ENCODE results near the gene ADARB2. TPM values are rescaled to one million over a fixed set of nuclear protein-coding genes. Genes with fewer than 3 reads are reported as not detected.

The ADARB2 gene
- polyA plus RNA-seq, 3 donors: not detected

DNA sequence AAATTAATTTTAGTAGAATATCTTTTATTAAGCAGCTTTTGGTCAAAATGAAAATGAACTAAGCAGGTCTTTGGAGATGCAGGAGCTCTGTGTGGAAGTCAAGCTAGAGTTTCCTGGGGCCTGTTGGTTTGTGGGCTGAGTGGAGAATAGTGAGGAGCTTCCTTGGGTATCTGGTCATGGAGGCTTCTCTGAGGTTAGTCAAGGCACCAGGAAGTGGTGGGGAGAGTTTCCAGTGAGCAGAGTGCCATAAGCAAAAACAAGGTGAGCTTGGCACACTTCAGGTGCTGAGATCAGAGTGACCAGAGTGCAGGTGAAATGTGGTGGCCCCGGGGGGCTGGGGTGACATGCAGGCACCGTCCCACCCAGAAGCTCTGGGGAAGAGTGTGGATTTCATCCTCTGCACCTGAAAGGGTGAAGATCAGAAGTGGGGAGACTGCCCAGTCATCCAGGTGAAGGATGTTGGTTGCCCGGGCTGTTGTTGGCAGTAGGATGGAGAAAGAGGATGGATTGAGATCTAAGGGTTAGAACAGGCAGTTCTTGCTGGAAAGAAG lies 603.8 kb downstream of the ADARB2 start:
- peaks cover 0 to 3% (median 2%) of the 10 kb centered on the region in 3 donors for H3K27me3 Mint-ChIP-seq (ENCODE audit: low read depth in 3 of 3)
- H3K9ac ChIP-seq (ENCODE audit: insufficient read depth, low read length, poor library complexity, severe bottlenecking): no peak overlapping the region
- H3K27ac ChIP-seq (ENCODE audit: low read depth in 1 of 2, low read length in 2 of 2): no peak overlapping the region
- peaks cover 0 to 9% of the 10 kb centered on the region in 2 donors for H3K9me3 ChIP-seq (replicated peaks in 1 of 2; ENCODE audit: control insufficient read depth in 1 of 2, insufficient read depth in 1 of 2, low read length in 2 of 2)
- no peak overlapping the region for H2AFZ ChIP-seq (ENCODE audit: insufficient read depth, low read depth, low read length, poor library complexity, severe bottlenecking)
- H3K36me3 ChIP-seq (replicated peaks in 1 of 2; ENCODE audit: control insufficient read depth in 1 of 2, insufficient read depth in 2 of 2, low read length in 2 of 2): peaks cover 30 to 34% of the 10 kb centered on the region in 2 donors
- intact Hi-C loops (cut with micrococcal nuclease): no loop called here
- H4K20me1 ChIP-seq (ENCODE audit: insufficient read depth, low read length): peaks cover 37% of the 10 kb centered on the region
- H3K4me2 ChIP-seq (replicated peaks; ENCODE audit: extremely low read depth, low read length, poor library complexity, severe bottlenecking): no peak overlapping the region
- no peaks in the 10 kb centered on the region for H3K4me1 Mint-ChIP-seq
- H3K27ac Mint-ChIP-seq: peak overlapping the region in 1 of 7 donors; percentile 56
- no peak for DNase-seq
- H3K4me1 ChIP-seq (ENCODE audit: control insufficient read depth in 1 of 2, insufficient read depth in 2 of 2, low read length in 2 of 2): no peaks in the 10 kb centered on the region
- no peaks in the 10 kb centered on the region for H3K27me3 ChIP-seq (ENCODE audit: control insufficient read depth in 2 of 2, insufficient read depth in 2 of 2, low read length in 2 of 2)
- no peaks in the 10 kb centered on the region for H3K79me2 ChIP-seq (ENCODE audit: insufficient read depth, low read length)
- no peak overlapping the region for H3K4me3 ChIP-seq (replicated peaks in 1 of 3; ENCODE audit: low read depth in 2 of 3, low read length in 3 of 3)
- WGBS (ENCODE audit: insufficient coverage): 90% methylated on average over 3 of the region's 3 CpGs
- H3K9me3 Mint-ChIP-seq: peaks cover 4 to 13% (median 7%) of the 10 kb centered on the region in 7 donors
- TF ChIP-seq, protein P1, sequence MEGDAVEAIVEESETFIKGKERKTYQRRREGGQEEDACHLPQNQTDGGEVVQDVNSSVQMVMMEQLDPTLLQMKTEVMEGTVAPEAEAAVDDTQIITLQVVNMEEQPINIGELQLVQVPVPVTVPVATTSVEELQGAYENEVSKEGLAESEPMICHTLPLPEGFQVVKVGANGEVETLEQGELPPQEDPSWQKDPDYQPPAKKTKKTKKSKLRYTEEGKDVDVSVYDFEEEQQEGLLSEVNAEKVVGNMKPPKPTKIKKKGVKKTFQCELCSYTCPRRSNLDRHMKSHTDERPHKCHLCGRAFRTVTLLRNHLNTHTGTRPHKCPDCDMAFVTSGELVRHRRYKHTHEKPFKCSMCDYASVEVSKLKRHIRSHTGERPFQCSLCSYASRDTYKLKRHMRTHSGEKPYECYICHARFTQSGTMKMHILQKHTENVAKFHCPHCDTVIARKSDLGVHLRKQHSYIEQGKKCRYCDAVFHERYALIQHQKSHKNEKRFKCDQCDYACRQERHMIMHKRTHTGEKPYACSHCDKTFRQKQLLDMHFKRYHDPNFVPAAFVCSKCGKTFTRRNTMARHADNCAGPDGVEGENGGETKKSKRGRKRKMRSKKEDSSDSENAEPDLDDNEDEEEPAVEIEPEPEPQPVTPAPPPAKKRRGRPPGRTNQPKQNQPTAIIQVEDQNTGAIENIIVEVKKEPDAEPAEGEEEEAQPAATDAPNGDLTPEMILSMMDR (IDR thresholded peaks at IDR 0.05): no peak
- H3K4me3 Mint-ChIP-seq: no peak overlapping the region
- H3K36me3 Mint-ChIP-seq: peaks cover 35 to 39% of the 10 kb centered on the region in 2 donors

DNA sequence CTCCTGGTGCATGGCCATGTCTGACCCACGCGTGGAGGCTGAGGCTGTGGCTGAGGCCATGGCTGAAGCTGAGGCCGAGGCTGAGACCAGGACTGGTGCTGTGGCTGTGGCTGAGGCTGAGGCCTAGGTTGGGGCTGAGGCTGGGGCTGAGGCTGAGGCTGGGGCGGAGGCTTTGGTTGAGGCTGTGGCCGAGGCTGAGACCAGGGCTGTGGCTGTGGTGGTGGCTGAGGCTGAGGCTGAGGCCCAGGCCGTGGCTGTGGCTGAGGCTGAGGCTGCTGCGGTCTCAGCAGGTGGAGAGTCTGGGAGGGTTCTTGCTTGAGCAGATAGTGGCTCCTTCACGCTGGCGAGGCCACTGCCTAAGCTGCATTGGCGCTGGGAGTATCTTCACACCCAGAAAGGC lies 604.7 kb downstream of the ADARB2 start:
- TF ChIP-seq, protein P1 (IDR thresholded peaks at IDR 0.05): no peak
- Histone ChIP-seq H4K20me1 (ENCODE audit: insufficient read depth, low read length) (peaks cover 46% of the 10 kb centered on the region), H3K36me3 (replicated peaks in 1 of 2; ENCODE audit: control insufficient read depth in 1 of 2, insufficient read depth in 2 of 2, low read length in 2 of 2) (peaks cover 40 to 44% of the 10 kb centered on the region in 2 donors), H3K9ac (ENCODE audit: insufficient read depth, low read length, poor library complexity, severe bottlenecking) (no peak overlapping the region), H3K27me3 (ENCODE audit: control insufficient read depth in 2 of 2, insufficient read depth in 2 of 2, low read length in 2 of 2) (no peaks in the 10 kb centered on the region), H3K79me2 (ENCODE audit: insufficient read depth, low read length) (no peaks in the 10 kb centered on the region), H3K4me1 (ENCODE audit: control insufficient read depth in 1 of 2, insufficient read depth in 2 of 2, low read length in 2 of 2) (no peaks in the 10 kb centered on the region), H3K27ac (ENCODE audit: low read depth in 1 of 2, low read length in 2 of 2) (no peak overlapping the region), H3K4me2 (replicated peaks; ENCODE audit: extremely low read depth, low read length, poor library complexity, severe bottlenecking) (no peak overlapping the region), H2AFZ (ENCODE audit: insufficient read depth, low read depth, low read length, poor library complexity, severe bottlenecking) (no peak overlapping the region), H3K4me3 (replicated peaks in 1 of 3; ENCODE audit: low read depth in 2 of 3, low read length in 3 of 3) (no peak overlapping the region), H3K9me3 (replicated peaks in 1 of 2; ENCODE audit: control insufficient read depth in 1 of 2, insufficient read depth in 1 of 2, low read length in 2 of 2) (peaks cover 0 to 3% of the 10 kb centered on the region in 2 donors)
- intact Hi-C loops (cut with micrococcal nuclease): no loop called here
- H3K27me3 Mint-ChIP-seq (ENCODE audit: low read depth in 3 of 3): peaks cover 0 to 2% (median 2%) of the 10 kb centered on the region in 3 donors
- peak overlapping the region in 1 of 7 donors; percentile 11 for H3K27ac Mint-ChIP-seq
- WGBS (ENCODE audit: insufficient coverage): 99% methylated on average over 5 of the region's 10 CpGs
- H3K36me3 Mint-ChIP-seq: peaks cover 41 to 48% of the 10 kb centered on the region in 2 donors
- DNase-seq: no peak
- H3K4me1 Mint-ChIP-seq: no peaks in the 10 kb centered on the region
- H3K9me3 Mint-ChIP-seq: peaks cover 0 to 9% (median under 1%) of the 10 kb centered on the region in 7 donors
- H3K4me3 Mint-ChIP-seq: no peak overlapping the region
